GM23338 (cell line): ENCODE data around the gene IL17REL.

Experiments
- EZH2 ChIP-seq: fragments of 200-600 bp; sonication (generic); IDR thresholded peaks from one replicate; pipeline ENCODE4 v1.8.0; 2017; ENCODE audit warnings: antibody characterized with exemption, mild to moderate bottlenecking, low read depth; ENCODE audit not compliant: unreplicated experiment
- EZH2phosphoT487 ChIP-seq: fragments of 200-600 bp; sonication (generic); IDR thresholded peaks from one replicate; pipeline ENCODE4 v1.8.1; 2018; ENCODE audit warnings: antibody characterized with exemption; ENCODE audit not compliant: unreplicated experiment
- POLR2AphosphoS5 ChIP-seq: IDR thresholded peaks from 2 replicates; pipeline ENCODE4 v1.6.1; 2016; ENCODE audit warnings: antibody characterized with exemption, low read depth
- TF ChIP-seq, protein P1 (sequence below), 2 experiments: fragments of 200-600 bp in 1 of 2; sonication (generic) in 1 of 2; conservative IDR thresholded peaks; 2 replicates each; pipeline versions ENCODE4 v1.5.1 to v1.6.1; 2016 to 2017; ENCODE audit warnings: antibody characterized with exemption in 2 of 2, low read depth in 2 of 2, mild to moderate bottlenecking in 2 of 2, moderate library complexity in 1 of 2

DNA sequence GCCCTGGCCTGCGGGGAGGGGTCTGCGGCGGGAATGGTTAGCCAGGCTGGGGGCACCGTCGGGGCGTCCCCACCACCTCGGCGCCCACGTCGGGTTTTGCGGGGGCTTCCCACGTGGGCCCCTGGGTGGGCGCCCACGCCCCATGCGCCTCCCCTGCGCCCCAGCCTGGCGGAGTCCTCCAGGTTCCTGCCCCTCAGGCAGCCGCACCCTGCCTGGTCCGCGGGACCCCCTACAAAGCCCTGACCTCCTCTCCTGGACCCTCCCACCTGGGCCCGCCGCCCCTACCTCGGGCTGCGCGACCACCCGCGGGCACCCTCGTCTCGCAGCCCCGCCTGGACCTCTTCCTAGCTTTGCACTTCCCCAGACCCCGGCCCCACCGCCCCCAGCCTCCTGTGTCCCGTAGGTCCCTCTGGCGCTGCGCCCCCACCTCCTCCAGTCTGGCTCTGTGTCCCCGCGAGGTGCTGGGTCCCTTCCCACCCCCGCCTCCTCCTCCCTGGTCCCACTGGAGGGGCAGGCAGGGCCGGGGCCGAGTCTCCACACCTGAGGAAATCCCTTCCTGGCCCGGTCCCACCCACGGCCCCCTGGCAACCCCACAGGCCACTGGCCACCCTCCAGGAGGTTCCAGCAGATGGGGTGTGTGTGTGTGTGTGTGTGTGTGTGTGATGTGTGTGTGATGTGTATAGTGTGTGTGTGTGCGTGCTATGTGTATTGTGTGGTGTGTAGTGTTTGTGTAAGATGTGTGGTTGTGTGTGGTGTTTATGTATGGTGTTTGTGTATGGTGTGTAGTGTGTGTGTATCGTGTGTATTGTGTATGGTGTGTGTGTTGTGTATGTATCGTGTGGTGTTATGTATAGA, 40.2 kb downstream of the IL17REL start:
- TF ChIP-seq EZH2phosphoT487 (no peak), EZH2 (no peak), POLR2AphosphoS5 (no peak)
- TF ChIP-seq, protein P1, sequence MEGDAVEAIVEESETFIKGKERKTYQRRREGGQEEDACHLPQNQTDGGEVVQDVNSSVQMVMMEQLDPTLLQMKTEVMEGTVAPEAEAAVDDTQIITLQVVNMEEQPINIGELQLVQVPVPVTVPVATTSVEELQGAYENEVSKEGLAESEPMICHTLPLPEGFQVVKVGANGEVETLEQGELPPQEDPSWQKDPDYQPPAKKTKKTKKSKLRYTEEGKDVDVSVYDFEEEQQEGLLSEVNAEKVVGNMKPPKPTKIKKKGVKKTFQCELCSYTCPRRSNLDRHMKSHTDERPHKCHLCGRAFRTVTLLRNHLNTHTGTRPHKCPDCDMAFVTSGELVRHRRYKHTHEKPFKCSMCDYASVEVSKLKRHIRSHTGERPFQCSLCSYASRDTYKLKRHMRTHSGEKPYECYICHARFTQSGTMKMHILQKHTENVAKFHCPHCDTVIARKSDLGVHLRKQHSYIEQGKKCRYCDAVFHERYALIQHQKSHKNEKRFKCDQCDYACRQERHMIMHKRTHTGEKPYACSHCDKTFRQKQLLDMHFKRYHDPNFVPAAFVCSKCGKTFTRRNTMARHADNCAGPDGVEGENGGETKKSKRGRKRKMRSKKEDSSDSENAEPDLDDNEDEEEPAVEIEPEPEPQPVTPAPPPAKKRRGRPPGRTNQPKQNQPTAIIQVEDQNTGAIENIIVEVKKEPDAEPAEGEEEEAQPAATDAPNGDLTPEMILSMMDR (conservative IDR thresholded peaks at IDR 0.05; ENCODE audit: low read depth in 2 of 2) = no peak
